ENCODE measurements around the gene KLHL41.

GRCh38 chr2:169571571-169571970 is 62.1 kb downstream of the KLHL41 start:
- TF ChIP-seq, protein P1, sequence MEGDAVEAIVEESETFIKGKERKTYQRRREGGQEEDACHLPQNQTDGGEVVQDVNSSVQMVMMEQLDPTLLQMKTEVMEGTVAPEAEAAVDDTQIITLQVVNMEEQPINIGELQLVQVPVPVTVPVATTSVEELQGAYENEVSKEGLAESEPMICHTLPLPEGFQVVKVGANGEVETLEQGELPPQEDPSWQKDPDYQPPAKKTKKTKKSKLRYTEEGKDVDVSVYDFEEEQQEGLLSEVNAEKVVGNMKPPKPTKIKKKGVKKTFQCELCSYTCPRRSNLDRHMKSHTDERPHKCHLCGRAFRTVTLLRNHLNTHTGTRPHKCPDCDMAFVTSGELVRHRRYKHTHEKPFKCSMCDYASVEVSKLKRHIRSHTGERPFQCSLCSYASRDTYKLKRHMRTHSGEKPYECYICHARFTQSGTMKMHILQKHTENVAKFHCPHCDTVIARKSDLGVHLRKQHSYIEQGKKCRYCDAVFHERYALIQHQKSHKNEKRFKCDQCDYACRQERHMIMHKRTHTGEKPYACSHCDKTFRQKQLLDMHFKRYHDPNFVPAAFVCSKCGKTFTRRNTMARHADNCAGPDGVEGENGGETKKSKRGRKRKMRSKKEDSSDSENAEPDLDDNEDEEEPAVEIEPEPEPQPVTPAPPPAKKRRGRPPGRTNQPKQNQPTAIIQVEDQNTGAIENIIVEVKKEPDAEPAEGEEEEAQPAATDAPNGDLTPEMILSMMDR (IDR thresholded peaks at IDR 0.05), result no peak
- no peak for TF ChIP-seq POLR2A (IDR thresholded peaks at IDR 0.05)
